GM10266 (cell line): Measurements from ENCODE around the gene DYNC1H1.

ENCODE experiments used
- DNase-seq: peaks from one replicate; pipeline ENCODE4 v3.0.0; 2012; ENCODE audit errors: extremely low spot score
- CTCF ChIP-seq: IDR thresholded peaks from 2 replicates; pipeline ENCODE4 v1.5.1; 2012; ENCODE audit warnings: mild to moderate bottlenecking, low read depth; ENCODE audit not compliant: control insufficient read depth, insufficient read depth; ENCODE audit errors: missing control alignments

Gene DYNC1H1

GRCh38 chr14:102086709-102086971, 122.3 kb downstream of the DYNC1H1 start:
- no peak for DNase-seq
- no peak for TF ChIP-seq CTCF

GRCh38 chr14:102086972-102087761, 122.8 kb downstream of the DYNC1H1 start, which contains the start of gene HSP90AA1:
TSS of gene HSP90AA1 (minus strand) at chr14:102087044. CDS start at chr14:102086378, 666 bp downstream.
- peak; percentile 98 for DNase-seq
- peak; percentile 8 for TF ChIP-seq CTCF

DNA sequence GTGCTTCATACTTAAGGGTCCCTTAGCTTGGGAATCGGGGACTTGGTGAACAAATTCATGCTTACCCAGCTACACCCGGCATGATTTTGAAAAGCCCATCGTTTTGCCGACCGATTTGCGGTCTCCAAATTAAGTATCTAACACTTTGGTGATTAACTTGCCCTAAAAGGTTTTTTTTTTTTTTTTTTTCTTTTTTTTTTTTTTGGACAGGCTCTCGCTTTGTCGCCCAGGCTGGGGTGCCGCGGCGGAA, 123.3 kb downstream of the DYNC1H1 start:
- no peak for TF ChIP-seq CTCF
- DNase-seq = no peak

DNA sequence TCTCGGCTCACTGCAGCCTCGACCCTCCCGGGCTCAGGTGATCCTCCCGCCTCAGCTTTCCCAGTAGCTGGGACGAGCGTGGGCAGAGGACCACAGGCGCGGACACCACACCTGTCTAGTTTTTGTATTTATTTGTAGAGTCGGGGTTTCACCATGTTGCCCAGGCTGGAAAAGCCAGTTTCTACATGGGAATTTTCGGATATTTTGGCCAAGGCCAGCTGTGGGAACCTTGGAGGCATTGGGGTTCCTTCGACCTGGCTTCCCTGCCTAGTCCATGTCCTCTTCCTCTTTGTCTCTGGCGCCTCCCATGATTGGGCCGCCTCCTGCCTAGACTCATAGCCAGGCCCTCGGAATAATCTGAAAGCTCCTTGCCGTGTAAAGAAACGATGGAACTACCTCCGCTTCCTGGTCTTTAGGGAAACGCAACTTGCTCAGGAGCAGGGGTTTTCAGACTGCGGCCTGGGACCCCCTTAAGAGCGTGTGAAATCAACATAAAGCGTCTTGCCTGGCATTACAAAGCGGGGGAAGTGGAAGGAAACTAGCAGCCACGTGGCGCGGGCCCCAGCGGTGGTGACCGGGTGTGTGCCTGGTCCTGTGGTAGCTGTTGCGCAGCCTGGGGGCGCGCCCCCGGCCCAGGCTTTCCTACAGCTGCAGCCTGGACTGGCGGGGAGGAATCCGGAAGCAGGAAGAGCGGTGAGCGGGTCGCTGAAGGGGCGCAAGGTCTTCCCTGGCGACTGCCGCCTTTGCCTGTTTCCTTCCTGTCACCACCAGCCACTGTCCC, 123.8 kb downstream of the DYNC1H1 start:
- no peak for TF ChIP-seq CTCF
- peak; percentile 50 for DNase-seq

DNA sequence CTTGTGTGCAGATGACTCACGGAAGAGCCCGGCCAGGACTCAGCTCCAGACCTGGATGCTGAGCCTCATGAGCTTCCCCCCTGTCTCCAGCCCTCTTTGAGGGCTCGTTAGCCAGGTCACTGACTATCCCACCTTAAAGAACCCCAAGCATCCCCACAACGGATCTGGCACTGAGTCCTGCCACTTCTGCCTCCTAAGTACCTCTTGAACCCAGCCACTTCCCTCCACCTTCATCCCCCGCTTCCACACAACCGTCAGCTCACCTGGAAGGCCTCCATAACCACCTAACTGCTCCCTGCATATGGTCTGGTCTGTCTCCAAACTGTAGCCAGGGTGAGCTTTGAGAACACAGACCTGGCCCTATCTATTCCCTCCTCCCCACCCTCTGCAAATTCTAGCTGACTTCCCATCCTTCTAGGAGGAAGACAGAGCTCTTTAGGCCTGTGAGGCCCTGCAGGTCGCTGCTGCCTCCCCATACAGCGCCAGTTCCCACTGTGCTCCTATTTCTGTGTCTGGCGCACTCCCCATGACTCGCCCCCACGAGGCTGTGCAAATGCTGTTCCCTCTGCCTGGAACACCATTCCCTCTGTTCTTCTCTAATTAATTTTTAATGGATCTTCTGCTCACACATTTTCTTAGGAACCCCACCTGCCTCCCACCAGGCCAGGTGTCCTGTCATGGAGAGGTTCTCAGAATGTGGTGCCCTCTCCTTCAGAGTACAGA, 125.4 kb downstream of the DYNC1H1 start:
- no peak for TF ChIP-seq CTCF
- DNase-seq = no peak

DNA sequence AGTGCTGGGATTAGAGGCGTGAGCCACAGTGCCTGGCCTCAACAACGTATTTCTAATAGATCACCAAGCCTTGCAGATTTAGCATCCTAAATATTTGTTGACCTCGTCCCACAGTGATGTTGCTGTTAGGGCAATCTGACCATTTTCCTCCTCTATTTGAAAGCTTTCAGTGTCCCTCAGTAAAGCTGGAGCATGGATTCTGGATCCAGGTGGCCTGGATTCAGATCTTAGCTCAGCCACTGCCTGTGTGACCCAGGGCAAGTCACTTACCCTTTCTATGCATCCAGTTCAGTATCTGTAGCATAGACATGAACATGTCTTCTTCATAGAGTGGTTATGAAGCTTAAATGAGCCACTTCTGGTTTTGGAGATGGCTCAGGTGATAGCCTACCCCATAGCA, 126.3 kb downstream of the DYNC1H1 start:
- DNase-seq = no peak
- no peak for TF ChIP-seq CTCF

- no peak for DNase-seq
- TF ChIP-seq CTCF = no peak
These were observed 128.4 kb downstream of the DYNC1H1 start for GRCh38 chr14:102092806-102093205.
